ENCODE results near the gene CFAP99.

- no peak for TF ChIP-seq CTCF (conservative IDR thresholded peaks at IDR 0.05 in 1 of 2, IDR thresholded peaks at IDR 0.05 in 1 of 2; ENCODE audit: low read depth in 1 of 2, low read length in 2 of 2)
- no peak for TF ChIP-seq EZH2 (IDR thresholded peaks at IDR 0.05; ENCODE audit: low read length, missing control alignments)
These were observed 6.8 kb upstream of the CFAP99 start for GRCh38 chr4:2411786-2412510.

All from fibroblast of lung (primary cell).